ENCODE results near the gene ID4. TPM values are rescaled to one million over a fixed set of nuclear protein-coding genes. Genes with fewer than 3 reads are reported as not detected.

The ID4 gene
- polyA plus RNA-seq, 4 donors, result 153 to 185 (median 174) TPM

DNA sequence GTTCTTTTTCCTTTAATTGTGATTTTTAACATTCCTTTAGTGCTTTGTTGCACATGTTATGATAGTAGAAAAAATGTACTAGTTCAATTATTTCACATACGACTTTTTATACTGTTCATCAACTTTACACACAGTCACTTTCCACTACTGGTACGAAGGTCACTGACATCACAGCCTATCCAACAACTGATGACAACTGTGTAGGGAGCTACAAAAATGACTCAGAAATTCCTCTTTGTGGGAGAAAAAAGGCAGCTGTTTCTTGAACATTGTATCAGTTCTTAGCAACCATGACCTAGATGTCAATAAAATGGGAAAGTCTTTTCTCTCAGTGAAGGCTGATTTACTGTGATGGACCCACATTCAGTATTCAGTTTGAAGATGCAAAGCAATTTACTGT is 7.0 kb upstream of the ID4 start:
- DNase-seq (ENCODE audit: low read depth in 4 of 4, low spot score in 3 of 4), result no peak

DNA sequence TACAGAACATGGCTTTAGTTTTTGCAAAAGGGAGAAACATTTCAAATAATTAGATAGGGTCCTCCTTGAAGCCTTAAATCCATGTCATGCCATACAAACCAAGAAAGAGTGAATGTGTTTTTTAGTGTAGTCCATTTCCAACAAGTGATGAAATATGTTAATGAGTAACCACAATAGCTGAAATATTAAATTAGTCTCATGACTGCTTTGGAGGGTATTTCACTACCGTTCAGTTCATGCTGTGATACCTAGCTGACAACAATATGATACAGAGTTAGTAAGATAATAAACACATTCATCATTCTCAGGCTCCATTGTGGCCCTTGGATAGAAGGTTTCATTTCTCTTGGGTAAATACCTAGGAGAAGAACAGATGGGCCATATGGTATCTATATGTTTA is 5.8 kb upstream of the ID4 start:
- no peak for DNase-seq (ENCODE audit: low read depth in 4 of 4, low spot score in 3 of 4)

DNA sequence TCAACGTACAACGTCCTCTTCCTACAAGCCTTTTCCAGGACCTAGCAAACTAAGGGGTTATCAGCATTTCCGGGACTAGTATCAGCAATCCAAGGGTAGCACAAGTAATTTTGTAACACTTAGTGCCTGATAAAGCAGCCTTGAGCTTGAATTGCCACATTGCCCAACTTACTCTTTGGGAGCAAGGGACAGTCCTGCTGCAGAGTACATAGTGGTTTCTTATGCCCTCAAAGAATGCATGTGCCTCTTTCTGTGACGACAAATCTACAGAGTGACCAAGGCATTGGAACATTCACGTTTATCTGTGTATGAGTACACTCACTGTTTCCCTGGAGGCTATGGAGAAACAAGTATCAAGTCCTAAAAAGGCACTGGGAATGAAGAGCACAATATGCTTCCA is 3.2 kb upstream of the ID4 start:
- no peak for DNase-seq (ENCODE audit: low read depth in 4 of 4, low spot score in 3 of 4)

DNA sequence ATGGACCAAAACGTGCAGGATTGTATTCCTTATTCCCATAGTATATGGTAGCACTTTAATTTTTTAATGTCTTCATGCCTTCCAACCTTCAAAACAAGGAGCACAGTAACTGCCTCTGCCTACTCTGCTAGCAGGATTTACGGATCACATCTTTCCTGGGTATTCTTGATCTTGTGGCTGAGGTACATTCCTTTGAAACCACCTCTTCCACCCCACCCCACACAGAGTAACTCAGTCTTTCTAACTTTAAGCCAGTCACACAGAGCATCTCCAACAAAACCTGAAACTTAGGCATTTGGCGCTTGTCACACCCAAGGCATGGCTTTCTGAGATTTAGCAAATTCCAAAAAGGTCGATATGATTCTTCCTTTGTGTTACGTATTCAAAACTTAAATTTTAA is 2.3 kb upstream of the ID4 start:
- DNase-seq (ENCODE audit: low read depth in 4 of 4, low spot score in 3 of 4), result no peak

DNA sequence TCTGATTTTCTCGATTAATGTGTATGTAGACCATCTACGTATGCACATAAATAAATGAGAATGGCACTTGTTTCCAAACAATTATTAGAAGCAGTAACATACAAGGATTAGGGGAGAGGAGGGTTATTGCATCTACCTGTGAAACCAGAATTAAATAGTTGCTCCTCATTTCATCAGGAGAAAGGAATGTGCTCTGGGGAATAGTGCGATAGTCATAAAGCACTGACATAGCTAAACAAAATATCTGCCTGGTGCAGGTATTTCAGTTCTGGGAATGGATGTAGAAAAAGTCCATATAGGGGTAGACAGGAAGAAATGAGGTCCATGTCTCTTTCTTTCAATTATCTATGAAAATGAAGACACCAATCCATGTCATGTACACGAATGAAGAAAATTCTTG is 1.6 kb upstream of the ID4 start:
- no peak for DNase-seq (ENCODE audit: low read depth in 4 of 4, low spot score in 3 of 4)

DNA sequence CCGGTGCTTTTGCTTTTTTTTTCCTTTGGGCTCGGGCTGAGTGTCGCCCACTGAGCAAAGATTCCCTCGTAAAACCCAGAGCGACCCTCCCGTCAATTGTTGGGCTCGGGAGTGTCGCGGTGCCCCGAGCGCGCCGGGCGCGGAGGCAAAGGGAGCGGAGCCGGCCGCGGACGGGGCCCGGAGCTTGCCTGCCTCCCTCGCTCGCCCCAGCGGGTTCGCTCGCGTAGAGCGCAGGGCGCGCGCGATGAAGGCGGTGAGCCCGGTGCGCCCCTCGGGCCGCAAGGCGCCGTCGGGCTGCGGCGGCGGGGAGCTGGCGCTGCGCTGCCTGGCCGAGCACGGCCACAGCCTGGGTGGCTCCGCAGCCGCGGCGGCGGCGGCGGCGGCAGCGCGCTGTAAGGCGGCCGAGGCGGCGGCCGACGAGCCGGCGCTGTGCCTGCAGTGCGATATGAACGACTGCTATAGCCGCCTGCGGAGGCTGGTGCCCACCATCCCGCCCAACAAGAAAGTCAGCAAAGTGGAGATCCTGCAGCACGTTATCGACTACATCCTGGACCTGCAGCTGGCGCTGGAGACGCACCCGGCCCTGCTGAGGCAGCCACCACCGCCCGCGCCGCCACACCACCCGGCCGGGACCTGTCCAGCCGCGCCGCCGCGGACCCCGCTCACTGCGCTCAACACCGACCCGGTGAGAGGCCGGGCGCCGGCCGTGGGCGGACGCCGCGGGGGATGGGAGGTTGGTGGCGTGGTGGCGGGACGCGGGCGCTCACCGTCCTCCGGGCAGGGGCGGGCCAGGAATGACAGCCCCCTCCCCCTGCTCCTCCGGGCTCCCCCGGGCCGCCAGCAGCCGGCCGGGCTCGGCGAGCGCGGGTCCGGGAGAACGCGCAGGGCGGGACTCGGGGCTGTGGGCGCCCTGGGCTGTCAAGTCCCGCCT is 606 bp downstream of the ID4 start:
- no peak for DNase-seq (ENCODE audit: low read depth in 4 of 4, low spot score in 3 of 4)

DNA sequence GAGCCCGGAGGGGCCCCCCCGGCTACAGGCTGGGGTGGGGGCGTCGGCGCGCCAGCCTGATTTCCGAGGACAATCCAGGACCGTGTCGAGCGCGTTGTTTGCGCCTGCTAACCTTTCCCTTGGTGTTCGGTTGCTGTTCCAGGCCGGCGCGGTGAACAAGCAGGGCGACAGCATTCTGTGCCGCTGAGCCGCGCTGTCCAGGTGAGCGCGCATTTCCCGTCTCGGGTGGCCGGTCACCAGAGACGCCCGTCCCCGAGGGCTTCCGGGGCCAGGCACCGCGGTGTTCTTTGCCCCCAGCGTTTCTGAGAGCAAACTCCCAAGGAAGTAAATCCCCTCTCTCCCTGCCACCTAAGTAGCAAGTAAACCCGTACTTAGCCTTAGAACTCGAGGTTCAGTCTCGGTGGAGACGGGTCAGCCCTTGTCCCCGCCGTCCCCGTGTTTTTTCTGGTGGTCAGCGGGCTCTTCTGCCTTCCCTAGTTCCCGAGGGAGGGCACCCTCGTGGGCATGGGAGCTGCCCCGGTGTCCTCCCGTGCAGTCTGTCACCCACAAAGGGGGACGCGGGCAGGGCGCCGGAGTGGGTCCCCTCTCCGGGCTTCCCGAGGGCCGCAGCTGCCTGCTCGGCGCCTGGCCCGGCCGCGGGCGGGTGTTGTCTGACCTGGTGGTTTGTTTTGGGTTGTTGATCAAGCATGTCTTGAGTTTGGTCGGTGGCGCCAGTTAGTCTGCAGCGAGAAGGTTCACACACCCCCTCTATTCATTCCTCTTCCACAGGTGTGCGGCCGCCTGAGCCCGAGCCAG is 1.5 kb downstream of the ID4 start:
- peak in 1 of 4 donors; percentile 54 for DNase-seq (ENCODE audit: low read depth in 4 of 4, low spot score in 3 of 4)

DNA sequence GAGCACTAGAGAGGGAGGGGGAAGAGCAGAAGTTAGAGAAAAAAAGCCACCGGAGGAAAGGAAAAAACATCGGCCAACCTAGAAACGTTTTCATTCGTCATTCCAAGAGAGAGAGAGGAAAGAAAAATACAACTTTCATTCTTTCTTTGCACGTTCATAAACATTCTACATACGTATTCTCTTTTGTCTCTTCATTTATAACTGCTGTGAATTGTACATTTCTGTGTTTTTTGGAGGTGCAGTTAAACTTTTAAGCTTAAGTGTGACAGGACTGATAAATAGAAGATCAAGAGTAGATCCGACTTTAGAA is 2.0 kb downstream of the ID4 start:
- no peak for DNase-seq (ENCODE audit: low read depth in 4 of 4, low spot score in 3 of 4)

DNA sequence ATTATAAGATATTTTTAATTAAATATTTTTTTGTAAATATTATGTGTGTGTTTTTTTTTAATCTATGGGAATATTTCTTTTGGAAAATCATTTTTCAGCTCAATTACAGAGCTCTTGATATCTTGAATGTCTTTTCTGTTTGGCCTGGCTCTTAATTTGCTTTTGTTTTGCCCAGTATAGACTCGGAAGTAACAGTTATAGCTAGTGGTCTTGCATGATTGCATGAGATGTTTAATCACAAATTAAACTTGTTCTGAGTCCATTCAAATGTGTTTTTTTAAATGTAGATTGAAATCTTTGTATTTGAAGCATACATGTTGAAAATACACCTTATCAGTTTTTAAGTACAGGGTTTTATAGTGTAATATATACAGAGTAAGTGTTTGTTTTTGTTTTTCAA is 2.6 kb downstream of the ID4 start:
- DNase-seq (ENCODE audit: low read depth in 4 of 4, low spot score in 3 of 4), result no peak

DNA sequence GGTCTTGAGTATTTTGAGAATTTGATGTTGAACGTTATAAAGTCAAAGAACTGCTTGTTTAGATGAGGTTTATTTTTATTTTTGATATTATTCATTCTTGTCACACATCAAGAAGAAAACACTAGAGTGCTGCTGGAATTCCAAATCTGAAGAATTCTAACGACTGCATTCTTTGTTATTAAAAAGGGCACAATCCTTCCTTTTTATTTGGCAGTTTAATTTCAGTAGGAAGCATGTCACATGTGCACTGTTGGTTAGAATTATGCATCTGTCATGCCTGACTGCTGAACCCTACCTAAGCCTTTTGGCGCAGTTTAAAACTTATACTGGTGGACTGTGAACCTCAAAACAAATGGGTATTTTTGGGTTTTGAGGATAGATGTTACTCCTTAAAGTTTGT is 4.0 kb downstream of the ID4 start:
- DNase-seq (ENCODE audit: low read depth in 4 of 4, low spot score in 3 of 4), result no peak

DNA sequence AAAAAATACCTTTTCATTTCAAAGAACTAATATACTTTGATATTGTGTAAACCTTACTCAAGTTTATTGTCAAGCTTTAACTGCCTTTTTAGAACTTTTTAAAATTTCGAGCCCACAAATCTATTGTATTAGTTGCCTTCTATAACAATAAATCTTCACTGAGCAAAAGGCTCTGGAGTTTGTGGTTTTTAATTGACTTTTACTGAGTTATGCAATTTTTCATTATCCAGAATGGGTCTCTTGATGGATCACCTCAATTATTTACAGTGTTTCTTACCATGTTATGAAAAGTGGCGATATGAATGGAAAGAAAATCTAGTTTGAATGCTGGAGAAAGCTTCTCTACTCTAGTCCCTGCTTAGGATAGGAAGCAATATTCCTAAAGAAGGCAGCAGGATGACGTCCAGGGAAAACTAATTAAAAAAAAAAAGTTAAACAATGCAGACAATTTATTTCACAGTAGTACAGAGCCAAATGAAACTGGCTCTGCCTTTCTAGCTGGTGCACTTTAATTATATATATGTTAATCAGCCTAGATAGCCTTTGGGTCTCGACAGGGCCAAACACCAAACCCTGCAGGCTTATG is 5.0 kb downstream of the ID4 start:
- no peak for DNase-seq (ENCODE audit: low read depth in 4 of 4, low spot score in 3 of 4)

DNA sequence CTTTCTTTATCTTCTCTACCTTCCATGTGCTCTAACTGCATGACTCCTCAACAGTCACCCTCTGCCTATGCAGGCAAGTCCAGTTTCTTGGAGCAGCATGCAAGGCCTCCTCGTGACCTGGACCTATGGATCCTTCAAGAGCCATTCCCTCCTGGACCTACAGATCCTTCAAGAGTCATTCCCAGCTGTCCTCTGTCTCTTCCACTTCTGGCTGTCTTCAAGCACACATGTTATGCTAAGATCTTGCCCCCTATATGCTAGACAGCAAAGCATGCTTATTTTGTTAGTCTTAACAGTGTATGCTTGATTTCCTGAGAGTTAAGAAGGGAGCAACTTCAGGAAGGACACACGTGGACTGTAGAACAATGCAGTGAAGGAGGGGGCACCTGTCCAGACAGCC is 7.5 kb downstream of the ID4 start:
- DNase-seq (ENCODE audit: low read depth in 4 of 4, low spot score in 3 of 4), result no peak

DNA sequence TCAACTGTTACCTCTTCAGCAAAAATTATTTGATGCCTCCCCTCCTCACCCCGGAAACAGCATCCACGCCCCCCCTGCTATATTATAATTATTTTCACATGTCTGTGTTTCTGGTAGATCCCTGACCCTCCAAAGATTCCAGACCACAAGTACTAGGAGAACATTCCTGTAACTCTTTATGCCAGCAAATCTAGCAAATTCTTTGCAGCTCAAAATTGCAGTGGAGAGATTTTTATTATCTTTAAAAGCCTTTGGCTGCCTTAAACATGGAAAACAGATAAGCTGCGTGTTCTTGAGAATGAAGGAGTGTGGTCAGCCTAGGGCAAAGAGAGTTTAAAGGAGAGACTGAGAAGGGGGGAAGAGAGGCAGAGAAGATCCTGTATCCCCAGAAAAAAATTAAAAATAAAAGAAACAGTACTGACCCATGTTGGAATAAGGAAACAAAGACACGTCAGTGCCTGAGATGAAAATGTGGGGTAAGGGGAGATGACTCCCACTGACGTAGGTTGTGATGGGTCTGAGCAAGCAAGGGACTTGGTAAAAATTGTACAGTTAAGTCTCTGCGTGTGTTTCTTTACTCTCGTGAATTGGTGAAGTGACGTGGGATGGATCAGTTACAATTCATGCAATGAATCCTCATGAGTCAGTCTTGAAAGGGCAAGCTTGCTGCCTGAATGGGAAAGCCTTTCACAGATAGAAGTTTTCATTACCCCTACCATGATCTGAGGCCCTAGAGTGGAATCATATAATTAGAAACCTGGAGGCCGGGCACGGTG is 8.3 kb downstream of the ID4 start:
- no peak for DNase-seq (ENCODE audit: low read depth in 4 of 4, low spot score in 3 of 4)

DNA sequence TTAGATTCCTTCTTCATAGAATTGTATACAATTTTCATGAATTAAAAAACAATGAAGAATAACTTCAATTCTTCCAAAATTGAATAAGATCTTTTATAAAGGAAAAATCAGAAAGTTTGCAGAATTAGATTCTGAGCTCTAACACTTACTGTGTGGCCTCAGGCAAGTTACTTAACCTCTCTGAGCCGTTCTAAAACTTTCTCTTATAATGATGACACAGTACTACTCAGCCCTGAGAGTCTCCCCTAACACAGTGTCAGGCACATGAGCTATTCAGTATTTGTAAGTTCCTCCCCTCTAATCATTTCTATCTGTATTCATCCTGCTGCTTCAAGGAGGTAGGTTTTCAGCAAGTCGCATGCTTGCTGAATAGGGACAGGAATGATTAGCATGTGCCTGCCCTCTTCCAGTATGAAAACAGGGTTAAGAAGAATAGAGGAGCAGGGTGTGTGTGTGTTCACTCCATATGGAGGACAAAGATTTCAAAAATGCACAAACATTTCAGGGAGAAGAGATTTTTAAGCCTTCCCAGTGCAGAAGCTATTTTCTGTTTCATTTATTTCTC is 11.4 kb downstream of the ID4 start:
- DNase-seq (ENCODE audit: low read depth in 4 of 4, low spot score in 3 of 4), result no peak

DNA sequence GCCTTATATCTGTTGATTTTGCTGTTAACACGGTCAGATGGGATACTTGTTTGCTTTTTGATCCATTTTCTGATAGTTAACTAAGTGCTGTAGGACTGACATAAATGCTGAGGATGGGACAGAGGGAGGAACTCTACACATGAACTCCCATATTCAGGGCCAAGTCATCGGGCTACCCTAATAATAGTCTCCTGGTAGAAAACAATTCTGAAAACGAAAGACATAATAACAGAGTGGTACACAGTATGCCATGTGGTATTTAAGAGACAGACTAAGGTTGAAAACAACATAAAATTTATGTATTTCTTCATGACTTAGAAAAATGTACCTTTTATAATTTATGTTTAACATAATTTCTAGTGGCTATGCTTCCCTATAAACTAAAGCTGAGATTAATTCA is 12.0 kb downstream of the ID4 start:
- no peak for DNase-seq (ENCODE audit: low read depth in 4 of 4, low spot score in 3 of 4)

DNA sequence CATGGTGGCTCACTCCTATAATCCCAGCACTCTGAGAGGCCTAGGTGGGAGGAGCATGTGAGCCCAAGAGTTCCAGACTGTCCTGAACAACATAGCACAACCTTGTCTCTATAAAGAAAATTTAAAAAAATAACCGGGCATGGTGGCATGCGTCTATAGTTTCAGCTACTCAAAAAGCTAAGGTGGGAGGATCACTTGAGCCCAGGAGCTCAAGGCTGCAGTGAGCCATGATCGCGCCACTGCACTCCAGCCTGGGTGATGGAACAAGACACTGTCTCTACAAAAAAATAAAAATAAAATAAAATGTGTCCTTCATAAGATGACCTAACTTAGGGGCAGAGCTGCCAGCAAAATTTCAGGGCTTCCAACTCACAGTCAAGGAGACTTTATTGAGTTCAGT is 12.6 kb downstream of the ID4 start:
- DNase-seq (ENCODE audit: low read depth in 4 of 4, low spot score in 3 of 4), result no peak

DNA sequence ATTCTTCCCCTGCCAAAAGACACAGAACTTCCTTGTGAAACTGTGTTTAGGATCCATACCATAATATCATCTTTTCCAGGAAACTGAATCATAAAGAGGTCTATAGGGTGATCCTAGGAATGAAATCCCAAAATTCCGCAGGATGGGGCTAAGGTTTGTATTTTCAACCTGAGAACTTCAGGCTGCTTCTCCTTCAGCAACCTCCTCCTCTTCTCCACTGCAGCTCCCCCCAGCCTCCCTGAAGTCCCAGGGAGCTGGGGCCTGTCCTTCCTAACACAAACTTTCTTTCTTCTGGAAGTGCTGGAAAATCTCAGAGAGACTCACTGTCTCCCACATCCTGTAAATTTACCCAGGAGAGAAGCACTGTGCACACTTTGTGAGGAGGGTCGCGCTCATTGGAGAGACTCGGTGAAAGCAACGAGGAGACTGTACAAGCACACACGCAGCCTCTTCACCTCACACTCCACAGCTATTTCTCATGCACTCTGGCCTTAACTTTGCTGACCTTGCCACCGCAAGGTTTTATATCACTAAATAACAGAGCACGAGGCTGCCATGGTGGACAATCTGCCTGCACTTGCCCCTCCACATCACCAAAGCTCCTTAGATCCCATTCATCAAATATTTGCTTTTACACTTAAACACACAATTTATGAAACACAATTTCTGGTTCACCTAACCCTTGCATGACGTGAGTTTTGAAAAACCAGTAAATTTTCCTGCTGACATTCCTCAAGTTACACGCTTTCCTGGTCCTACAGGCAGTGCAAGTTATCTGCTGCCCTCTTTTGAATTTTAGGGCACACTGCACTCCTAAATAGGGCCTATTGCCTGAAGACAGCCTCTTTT is 14.3 kb downstream of the ID4 start:
- peak in 2 of 4 donors; percentile 63 to 75 for DNase-seq (ENCODE audit: low read depth in 4 of 4, low spot score in 3 of 4)

DNA sequence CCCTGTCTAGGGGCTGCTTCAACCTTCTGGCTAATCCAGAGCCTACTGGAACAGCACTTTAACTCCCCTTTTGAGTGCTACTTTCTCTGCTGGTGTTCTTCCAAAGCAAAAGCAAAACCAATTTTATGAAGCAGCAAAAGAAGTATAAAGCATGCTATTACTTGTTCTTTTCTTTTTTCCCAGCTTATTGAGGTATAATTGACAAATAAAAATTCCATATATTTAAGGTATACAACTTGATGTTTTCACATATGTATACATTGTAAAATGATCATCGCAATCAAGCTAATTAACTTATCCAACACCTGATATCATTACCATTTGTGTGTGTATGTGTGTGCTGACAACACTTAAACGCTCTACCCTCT is 14.9 kb downstream of the ID4 start:
- no peak for DNase-seq (ENCODE audit: low read depth in 4 of 4, low spot score in 3 of 4)

DNA sequence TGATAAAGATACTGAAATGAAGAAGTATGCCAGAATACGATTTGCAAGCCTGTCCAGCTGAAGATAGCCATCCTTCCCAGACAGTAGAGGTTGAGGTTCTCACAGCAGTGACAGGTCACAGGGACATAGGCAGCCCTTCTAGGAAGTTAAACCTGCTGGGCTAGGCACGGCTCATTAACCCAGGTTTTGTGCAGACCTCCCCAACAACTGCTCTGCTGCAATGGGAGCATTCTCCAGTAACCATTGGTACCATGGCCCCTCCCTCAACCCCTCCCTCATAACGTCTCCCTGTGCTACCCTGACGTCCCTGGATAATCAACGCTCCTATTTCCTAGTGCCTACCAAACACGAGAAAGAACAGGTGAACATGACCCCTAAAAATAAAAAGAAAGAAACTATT is 15.8 kb downstream of the ID4 start:
- no peak for DNase-seq (ENCODE audit: low read depth in 4 of 4, low spot score in 3 of 4)

All from right renal pelvis (tissue), 4 donors.